Muscle of arm (tissue), 12 donors: Measurements from ENCODE around the gene MED22. TPM values are rescaled to one million over a fixed set of nuclear protein-coding genes. Genes with fewer than 3 reads are reported as not detected.
"Not testable (repeated sequence)": the region's sequence is repeated elsewhere in the genome, so short reads cannot be mapped to it uniquely, and the experiment has no call there.

Experiments
- DNase-seq: peaks from one replicate; pipeline ENCODE4 v3.0.0-alpha.2; 2013
- polyA plus RNA-seq, 12 donors: library from polyadenylated mRNA; unstranded; fragments of 120-200 nt; gene quantifications; one replicate each; pipeline ENCODE4 v1.2.1, GENCODE V29; 2013; ENCODE audit not compliant: insufficient read length in 12 of 12

Gene MED22
- polyA plus RNA-seq, 12 donors = 18.8 to 27.5 (median 21.7) TPM; not detected in 1

GRCh38 chr9:133306242-133307204, 41.4 kb downstream of the MED22 start:
- peak; percentile 35 for DNase-seq

- no peak for DNase-seq
Observed at GRCh38 chr9:133305731-133306130, 42.2 kb downstream of the MED22 start.

DNA sequence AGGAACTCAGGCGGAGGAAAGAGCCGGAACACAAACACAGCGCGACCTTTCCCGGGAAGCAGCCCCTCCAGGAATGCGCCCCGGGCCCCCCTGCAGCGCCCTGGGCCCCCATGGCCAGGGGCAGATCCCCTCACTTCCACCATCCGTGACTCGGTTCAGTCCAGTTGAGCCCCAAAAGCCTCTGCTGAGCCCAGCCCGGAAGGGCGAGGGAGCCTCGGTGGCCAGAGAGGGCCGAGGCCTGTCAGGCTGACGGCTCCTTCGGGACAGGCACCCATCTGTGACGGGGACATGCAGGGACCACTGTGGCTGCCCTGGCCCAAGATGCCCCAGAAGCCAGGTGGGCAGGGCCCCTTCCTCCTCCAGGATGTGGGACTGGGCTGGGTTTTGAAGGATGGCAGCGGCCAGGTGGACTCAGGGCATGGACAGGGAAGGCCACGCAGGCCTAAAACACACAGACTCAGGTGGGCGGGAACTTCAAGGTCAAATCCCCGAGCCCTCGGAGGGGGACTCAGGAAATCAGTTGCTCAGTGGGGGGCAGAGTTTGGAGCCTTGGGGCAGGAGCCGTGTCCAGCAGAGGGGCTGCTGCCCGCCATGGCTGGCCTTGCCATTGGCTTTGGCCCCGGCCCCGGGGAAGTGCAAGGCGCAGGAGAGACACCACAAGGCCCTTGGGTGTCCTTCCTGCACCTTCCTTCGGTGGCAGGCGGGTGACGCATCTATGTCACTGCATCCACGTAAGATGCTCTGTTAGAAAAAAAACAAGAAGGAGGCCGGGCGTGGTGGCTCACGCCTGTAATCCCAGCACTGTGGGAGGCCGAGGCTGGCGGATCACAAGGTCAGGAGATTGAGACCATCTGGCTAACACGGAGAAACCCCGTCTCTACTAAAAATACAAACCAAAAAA, 43.2 kb downstream of the MED22 start:
- no peak for DNase-seq

DNA sequence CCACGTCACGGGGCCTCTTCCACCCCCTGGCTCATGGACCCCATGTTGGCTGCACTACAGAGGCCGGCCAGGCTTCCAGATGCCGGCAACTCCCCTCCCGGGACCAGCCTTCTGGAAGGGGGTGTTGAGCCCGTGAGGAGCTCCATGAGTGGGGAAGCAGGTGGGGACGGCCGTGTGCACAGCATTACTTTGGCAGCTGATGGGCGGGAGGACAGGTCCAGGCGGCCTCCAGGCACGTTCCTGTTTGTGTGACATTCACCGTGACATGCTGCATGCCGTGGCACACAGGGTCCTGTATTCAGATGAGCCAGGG, 43.8 kb downstream of the MED22 start:
- DNase-seq = no peak

DNA sequence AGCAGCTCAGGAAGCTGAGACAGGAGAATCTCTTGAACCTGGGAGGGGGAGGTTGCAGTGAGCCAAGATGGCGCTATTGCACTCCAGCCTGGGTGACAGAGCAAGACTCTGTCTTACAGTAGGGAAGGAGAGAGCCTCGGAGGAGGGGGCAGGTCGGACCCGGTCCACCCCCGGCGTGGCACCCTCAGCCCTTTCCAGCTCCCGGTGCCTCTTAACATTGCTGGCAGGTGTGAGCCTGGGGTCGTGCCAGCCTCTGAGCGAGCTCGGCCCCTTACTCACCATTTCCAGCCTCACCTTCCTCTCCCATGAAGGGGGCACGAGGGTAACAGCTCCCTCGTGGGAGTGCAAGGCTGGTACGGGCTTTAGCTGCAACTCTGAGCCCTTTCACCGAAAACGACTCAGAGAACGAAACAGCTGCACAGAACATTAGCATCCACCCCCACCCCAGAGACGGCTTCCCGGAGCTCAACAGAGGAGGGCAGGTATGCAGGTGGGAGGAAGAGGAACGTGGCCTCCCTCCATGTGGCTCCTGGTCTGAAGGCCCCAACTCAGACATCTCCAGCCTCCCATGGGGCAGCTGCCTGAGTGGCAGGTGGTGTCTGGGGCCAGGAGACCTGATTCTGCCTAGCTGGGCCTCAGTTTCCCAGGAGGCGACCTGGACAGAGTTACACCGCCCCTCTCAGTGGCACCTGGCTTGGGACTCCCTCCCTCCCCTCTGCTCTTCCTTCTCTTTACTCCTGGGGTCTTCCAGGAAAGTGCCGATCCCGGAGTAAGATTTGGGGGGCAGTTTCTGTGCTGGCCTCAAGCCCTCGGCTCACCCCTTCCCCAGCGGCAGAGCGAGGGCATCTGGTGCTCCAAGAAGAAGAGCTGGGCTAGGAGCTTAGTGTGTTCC, 44.4 kb downstream of the MED22 start:
- DNase-seq = no peak

- no peak for DNase-seq
Observed at GRCh38 chr9:133301253-133302230, 46.4 kb downstream of the MED22 start.

- DNase-seq = not testable (repeated sequence)
Observed at GRCh38 chr9:133299996-133300395, 47.9 kb downstream of the MED22 start.

DNA sequence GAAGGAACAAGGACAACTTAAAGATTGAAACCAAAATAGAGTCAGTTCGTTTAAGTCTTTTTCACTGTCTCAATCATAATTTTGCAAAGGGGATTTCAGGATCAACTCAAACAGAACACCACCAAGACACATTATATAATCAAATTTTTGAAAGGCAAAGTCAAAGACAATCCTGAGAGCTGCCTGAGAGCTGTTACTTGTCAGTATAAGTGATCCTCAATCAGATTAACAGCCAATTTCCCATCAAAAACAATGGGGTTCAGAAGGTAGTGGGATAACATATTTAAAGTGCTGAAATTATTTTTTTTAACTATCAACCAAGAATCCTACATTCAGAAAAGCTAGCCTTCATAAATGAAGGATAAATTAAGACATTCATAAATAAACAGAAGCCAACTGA, 53.7 kb downstream of the MED22 start:
- DNase-seq = no peak

- DNase-seq = no peak
Observed at GRCh38 chr9:133290751-133291302, 57.1 kb downstream of the MED22 start.

Other genes starting within 250 kb of the MED22 start
- gene RALGDS, start 226.9 kb downstream of the MED22 start, polyA plus RNA-seq = 10 to 100 TPM in 11 of 12 donors, not detected in 1; 41.7 to 77.0 (median 51.7) TPM
- 1 to 10 TPM in 10 of 12 donors, not detected in 2; 2.9 to 6.2 (median 3.5) TPM for gene GBGT1, start 184.2 kb downstream of the MED22 start, polyA plus RNA-seq
- gene OBP2B, start 138.9 kb downstream of the MED22 start, polyA plus RNA-seq = under 1 TPM in 1 of 12 donors, not detected in 11; 0.17 TPM
- gene ABO, start 72.9 kb downstream of the MED22 start, polyA plus RNA-seq = 10 to 100 TPM in 1 of 12 donors, 1 to 10 TPM in 8, under 1 TPM in 2, not detected in 1; 0.57 to 28.3 (median 2.6) TPM
- 10 to 100 TPM in 11 of 12 donors, not detected in 1; 14.3 to 32.6 (median 18.6) TPM for gene SURF6, start 11.9 kb downstream of the MED22 start, polyA plus RNA-seq
- gene RPL7A, start 87 bp upstream of the MED22 start, polyA plus RNA-seq = 1,000 to 10,000 TPM in 11 of 12 donors, not detected in 1; 2,000 to 2,688 (median 2,248) TPM
- gene SURF1, start 8.4 kb upstream of the MED22 start, polyA plus RNA-seq = 10 to 100 TPM in 11 of 12 donors, not detected in 1; 17.6 to 37.0 (median 29.9) TPM
- 10 to 100 TPM in 7 of 12 donors, 1 to 10 TPM in 3, not detected in 2; 7.6 to 18.1 (median 11.1) TPM for gene SURF2, start 8.4 kb upstream of the MED22 start, polyA plus RNA-seq
- gene SURF4, start 27.9 kb upstream of the MED22 start, polyA plus RNA-seq = 100 to 1,000 TPM in 6 of 12 donors, 10 to 100 TPM in 5, not detected in 1; 87.0 to 138 (median 100) TPM
- 1 to 10 TPM in 8 of 12 donors, under 1 TPM in 2, not detected in 2; 0.82 to 3.0 (median 1.8) TPM for gene STKLD1, start 28.2 kb upstream of the MED22 start, polyA plus RNA-seq
- gene REXO4, start 69.9 kb upstream of the MED22 start, polyA plus RNA-seq = 10 to 100 TPM in 11 of 12 donors, not detected in 1; 26.6 to 54.5 (median 30.4) TPM
- 1 to 10 TPM in 11 of 12 donors, not detected in 1; 4.2 to 8.4 (median 5.5) TPM for gene ADAMTS13, start 74.2 kb upstream of the MED22 start, polyA plus RNA-seq
- 10 to 100 TPM in 11 of 12 donors, not detected in 1; 10.4 to 22.4 (median 13.1) TPM for gene CACFD1, start 111.8 kb upstream of the MED22 start, polyA plus RNA-seq
- 1 to 10 TPM in 7 of 12 donors, under 1 TPM in 3, not detected in 2; 0.87 to 1.6 (median 1.1) TPM for gene SLC2A6, start 131.0 kb upstream of the MED22 start, polyA plus RNA-seq
- gene MYMK, start 176.8 kb upstream of the MED22 start, polyA plus RNA-seq = 10 to 100 TPM in 11 of 12 donors, not detected in 1; 18.1 to 68.0 (median 49.3) TPM
- gene ADAMTSL2, start 186.6 kb upstream of the MED22 start, polyA plus RNA-seq = 1 to 10 TPM in 10 of 12 donors, not detected in 2; 2.3 to 4.6 (median 2.6) TPM